Measurements from ENCODE around the gene C1QL4.
"Not testable (repeated sequence)": the region's sequence is repeated elsewhere in the genome, so short reads cannot be mapped to it uniquely, and the experiment has no call there.

Gene C1QL4

GRCh38 chr12:49287876-49288275 lies 49.1 kb downstream of the C1QL4 start:
- Histone ChIP-seq H3K4ac (ENCODE audit: low read depth in 1 of 2, low read length in 2 of 2) (no peak overlapping the region), H3K36me3 (ENCODE audit: control insufficient read depth in 1 of 2, insufficient read depth in 2 of 2, low read depth in 1 of 2, low read length in 2 of 2) (no peaks in the 10 kb centered on the region), H3K79me1 (replicated peaks; ENCODE audit: low read length, poor library complexity, severe bottlenecking) (no peaks in the 10 kb centered on the region), H2AK5ac (ENCODE audit: low read length, severe bottlenecking) (no peak overlapping the region), H4K91ac (ENCODE audit: low read length) (no peak overlapping the region), H3K14ac (ENCODE audit: low read length in 2 of 2) (no peak overlapping the region), H2BK15ac (ENCODE audit: low read depth, poor library complexity, severe bottlenecking) (no peak overlapping the region), H3K9ac (ENCODE audit: low read length) (no peak overlapping the region), H3K27me3 (ENCODE audit: control insufficient read depth in 1 of 2, insufficient read depth in 1 of 2, low read length in 2 of 2) (peaks cover 19 to 27% of the 10 kb centered on the region in 2 experiments), H4K8ac (ENCODE audit: low read length) (no peak overlapping the region), H3K23ac (ENCODE audit: low read length in 2 of 2) (no peak overlapping the region), H3K4me2 (ENCODE audit: low read length, poor library complexity, severe bottlenecking) (no peak overlapping the region), H2BK5ac (ENCODE audit: low read depth, low read length, poor library complexity, severe bottlenecking) (no peak overlapping the region), H3K27ac (ENCODE audit: low read length, poor library complexity, severe bottlenecking) (no peak overlapping the region), H2BK120ac (ENCODE audit: low read depth, low read length) (no peak overlapping the region), H2BK12ac (ENCODE audit: low read length in 2 of 2) (no peak overlapping the region), H3K18ac (ENCODE audit: low read depth in 1 of 2, low read length in 2 of 2) (no peak overlapping the region), H3K4me3 (ENCODE audit: insufficient read depth in 1 of 2, low read depth in 1 of 2, low read length in 2 of 2) (no peak overlapping the region), H3K4me1 (ENCODE audit: control insufficient read depth, insufficient read depth, low read depth, low read length) (no peaks in the 10 kb centered on the region), H2AFZ (ENCODE audit: low read depth, low read length) (no peak overlapping the region), H3K9me3 (ENCODE audit: control insufficient read depth, low read length) (no peaks in the 10 kb centered on the region)
- no peak for DNase-seq
- 45% methylated on average over 6 of the region's 6 CpGs for WGBS

- H3K4me2 ChIP-seq (ENCODE audit: low read length, poor library complexity, severe bottlenecking), result no peak overlapping the region
- H3K4ac ChIP-seq (ENCODE audit: low read depth in 1 of 2, low read length in 2 of 2), result no peak overlapping the region
- 87% methylated on average over 4 of the region's 4 CpGs for WGBS
- no peak overlapping the region for H2BK15ac ChIP-seq (ENCODE audit: low read depth, poor library complexity, severe bottlenecking)
- peaks cover 3% of the 10 kb centered on the region for H3K4me1 ChIP-seq (ENCODE audit: control insufficient read depth, insufficient read depth, low read depth, low read length)
- H3K79me1 ChIP-seq (replicated peaks; ENCODE audit: low read length, poor library complexity, severe bottlenecking), result no peaks in the 10 kb centered on the region
- no peak overlapping the region for H2BK12ac ChIP-seq (ENCODE audit: low read length in 2 of 2)
- no peak overlapping the region for H3K23ac ChIP-seq (ENCODE audit: low read length in 2 of 2)
- no peak overlapping the region for H3K18ac ChIP-seq (ENCODE audit: low read depth in 1 of 2, low read length in 2 of 2)
- H3K36me3 ChIP-seq (ENCODE audit: control insufficient read depth in 1 of 2, insufficient read depth in 2 of 2, low read depth in 1 of 2, low read length in 2 of 2), result no peaks in the 10 kb centered on the region
- peaks cover 19 to 22% of the 10 kb centered on the region in 2 experiments for H3K27me3 ChIP-seq (ENCODE audit: control insufficient read depth in 1 of 2, insufficient read depth in 1 of 2, low read length in 2 of 2)
- no peak overlapping the region for H3K4me3 ChIP-seq (ENCODE audit: insufficient read depth in 1 of 2, low read depth in 1 of 2, low read length in 2 of 2)
- no peaks in the 10 kb centered on the region for H3K9me3 ChIP-seq (ENCODE audit: control insufficient read depth, low read length)
- H4K91ac ChIP-seq (ENCODE audit: low read length), result no peak overlapping the region
- H4K8ac ChIP-seq (ENCODE audit: low read length), result no peak overlapping the region
- H2AFZ ChIP-seq (ENCODE audit: low read depth, low read length), result no peak overlapping the region
- H3K9ac ChIP-seq (ENCODE audit: low read length), result no peak overlapping the region
- no peak overlapping the region for H3K27ac ChIP-seq (ENCODE audit: low read length, poor library complexity, severe bottlenecking)
- no peak overlapping the region for H2BK5ac ChIP-seq (ENCODE audit: low read depth, low read length, poor library complexity, severe bottlenecking)
- no peak overlapping the region for H3K14ac ChIP-seq (ENCODE audit: low read length in 2 of 2)
- no peak overlapping the region for H2BK120ac ChIP-seq (ENCODE audit: low read depth, low read length)
- H2AK5ac ChIP-seq (ENCODE audit: low read length, severe bottlenecking), result no peak overlapping the region
- DNase-seq, result no peak
Observed at GRCh38 chr12:49284672-49285071, 52.3 kb downstream of the C1QL4 start.

- H2BK15ac ChIP-seq (ENCODE audit: low read depth, poor library complexity, severe bottlenecking), result no peak overlapping the region
- H2AK5ac ChIP-seq (ENCODE audit: low read length, severe bottlenecking), result no peak overlapping the region
- H3K9me3 ChIP-seq (ENCODE audit: control insufficient read depth, low read length), result no peaks in the 10 kb centered on the region
- H3K9ac ChIP-seq (ENCODE audit: low read length), result no peak overlapping the region
- H3K18ac ChIP-seq (ENCODE audit: low read depth in 1 of 2, low read length in 2 of 2), result peak overlapping the region in 1 of 2 experiments; percentile 15
- H3K27me3 ChIP-seq (ENCODE audit: control insufficient read depth in 1 of 2, insufficient read depth in 1 of 2, low read length in 2 of 2), result peaks cover 19 to 22% of the 10 kb centered on the region in 2 experiments
- WGBS, result 84% methylated on average over 19 of the region's 25 CpGs
- H3K4me3 ChIP-seq (ENCODE audit: insufficient read depth in 1 of 2, low read depth in 1 of 2, low read length in 2 of 2), result no peak overlapping the region
- no peak overlapping the region for H2BK12ac ChIP-seq (ENCODE audit: low read length in 2 of 2)
- peaks cover 4% of the 10 kb centered on the region for H3K4me1 ChIP-seq (ENCODE audit: control insufficient read depth, insufficient read depth, low read depth, low read length)
- H4K8ac ChIP-seq (ENCODE audit: low read length), result no peak overlapping the region
- no peak overlapping the region for H3K4ac ChIP-seq (ENCODE audit: low read depth in 1 of 2, low read length in 2 of 2)
- H3K14ac ChIP-seq (ENCODE audit: low read length in 2 of 2), result peak overlapping the region in 1 of 2 experiments; percentile 70
- no peak overlapping the region for H2BK5ac ChIP-seq (ENCODE audit: low read depth, low read length, poor library complexity, severe bottlenecking)
- H2AFZ ChIP-seq (ENCODE audit: low read depth, low read length), result no peak overlapping the region
- H3K36me3 ChIP-seq (ENCODE audit: control insufficient read depth in 1 of 2, insufficient read depth in 2 of 2, low read depth in 1 of 2, low read length in 2 of 2), result no peaks in the 10 kb centered on the region
- H4K91ac ChIP-seq (ENCODE audit: low read length), result no peak overlapping the region
- H2BK120ac ChIP-seq (ENCODE audit: low read depth, low read length), result no peak overlapping the region
- no peak overlapping the region for H3K27ac ChIP-seq (ENCODE audit: low read length, poor library complexity, severe bottlenecking)
- H3K23ac ChIP-seq (ENCODE audit: low read length in 2 of 2), result no peak overlapping the region
- H3K4me2 ChIP-seq (ENCODE audit: low read length, poor library complexity, severe bottlenecking), result no peak overlapping the region
- DNase-seq, result no peak
- H3K79me1 ChIP-seq (replicated peaks; ENCODE audit: low read length, poor library complexity, severe bottlenecking), result no peaks in the 10 kb centered on the region
Observed at GRCh38 chr12:49283541-49284429, 53.2 kb downstream of the C1QL4 start.

- H3K9me3 ChIP-seq (ENCODE audit: control insufficient read depth, low read length); H3K4me1 ChIP-seq (ENCODE audit: control insufficient read depth, insufficient read depth, low read depth, low read length); H3K14ac ChIP-seq (ENCODE audit: low read length in 2 of 2); H3K79me1 ChIP-seq (replicated peaks; ENCODE audit: low read length, poor library complexity, severe bottlenecking); H2BK15ac ChIP-seq (ENCODE audit: low read depth, poor library complexity, severe bottlenecking); H3K4me2 ChIP-seq (ENCODE audit: low read length, poor library complexity, severe bottlenecking); H4K91ac ChIP-seq (ENCODE audit: low read length); H3K4me3 ChIP-seq (ENCODE audit: insufficient read depth in 1 of 2, low read depth in 1 of 2, low read length in 2 of 2); H2BK120ac ChIP-seq (ENCODE audit: low read depth, low read length); H3K36me3 ChIP-seq (ENCODE audit: control insufficient read depth in 1 of 2, insufficient read depth in 2 of 2, low read depth in 1 of 2, low read length in 2 of 2); H3K18ac ChIP-seq (ENCODE audit: low read depth in 1 of 2, low read length in 2 of 2); H3K27ac ChIP-seq (ENCODE audit: low read length, poor library complexity, severe bottlenecking); H2AK5ac ChIP-seq (ENCODE audit: low read length, severe bottlenecking); H2BK12ac ChIP-seq (ENCODE audit: low read length in 2 of 2); H2AFZ ChIP-seq (ENCODE audit: low read depth, low read length); H4K8ac ChIP-seq (ENCODE audit: low read length); H3K23ac ChIP-seq (ENCODE audit: low read length in 2 of 2); H3K4ac ChIP-seq (ENCODE audit: low read depth in 1 of 2, low read length in 2 of 2); H2BK5ac ChIP-seq (ENCODE audit: low read depth, low read length, poor library complexity, severe bottlenecking); DNase-seq: not testable (repeated sequence)
- WGBS, result no CpG with 5 or more reads among the region's 6 CpGs
- Histone ChIP-seq H3K27me3 (ENCODE audit: control insufficient read depth in 1 of 2, insufficient read depth in 1 of 2, low read length in 2 of 2) (peaks cover 15 to 22% of the 10 kb centered on the region in 2 experiments), H3K9ac (ENCODE audit: low read length) (peak overlapping the region; percentile 22)
Observed at GRCh38 chr12:49282740-49283375, 54.1 kb downstream of the C1QL4 start.
